ENCODE data around the gene DNM3.

- no peak for TF ChIP-seq CTCF (IDR thresholded peaks at IDR 0.05; ENCODE audit: extremely low read depth in 1 of 2, insufficient read depth in 1 of 2, low read depth in 1 of 2, low read length in 2 of 2)
- no peak for TF ChIP-seq MAX (IDR thresholded peaks at IDR 0.05; ENCODE audit: insufficient read depth, insufficient read length)
- no peak for TF ChIP-seq JUN (IDR thresholded peaks at IDR 0.05; ENCODE audit: borderline replicate concordance, insufficient read depth, insufficient read length, low read depth)
- no peak for TF ChIP-seq POLR2AphosphoS5 (IDR thresholded peaks at IDR 0.05; ENCODE audit: insufficient read depth, low read depth, low read length)
- no peak for TF ChIP-seq FOS (IDR thresholded peaks at IDR 0.05; ENCODE audit: borderline replicate concordance, insufficient read depth, low read length)
- TF ChIP-seq MYC (IDR thresholded peaks at IDR 0.05; ENCODE audit: low read depth, low read length) = no peak
- no peak for TF ChIP-seq EZH2 (IDR thresholded peaks at IDR 0.05; ENCODE audit: borderline replicate concordance, low read depth, low read length, severe bottlenecking)
- no peak for TF ChIP-seq POLR2A (IDR thresholded peaks at IDR 0.05; ENCODE audit: low read depth, low read length)
- TF ChIP-seq GATA2 (IDR thresholded peaks at IDR 0.05; ENCODE audit: insufficient read depth, insufficient read length, low read depth, low read length) = no peak
Observed at GRCh38 chr1:172244865-172245264, 403.6 kb downstream of the DNM3 start.
